GM12873 (cell line): ENCODE measurements around the gene XPC.

ENCODE experiments used
- TF ChIP-seq, protein P1 (sequence below): IDR thresholded peaks from 2 replicates; pipeline ENCODE4 v1.5.1; 2012; ENCODE audit warnings: low read depth, mild to moderate bottlenecking, moderate library complexity, low read length, control low read depth; ENCODE audit not compliant: insufficient read depth; ENCODE audit errors: missing control alignments

The XPC gene

DNA sequence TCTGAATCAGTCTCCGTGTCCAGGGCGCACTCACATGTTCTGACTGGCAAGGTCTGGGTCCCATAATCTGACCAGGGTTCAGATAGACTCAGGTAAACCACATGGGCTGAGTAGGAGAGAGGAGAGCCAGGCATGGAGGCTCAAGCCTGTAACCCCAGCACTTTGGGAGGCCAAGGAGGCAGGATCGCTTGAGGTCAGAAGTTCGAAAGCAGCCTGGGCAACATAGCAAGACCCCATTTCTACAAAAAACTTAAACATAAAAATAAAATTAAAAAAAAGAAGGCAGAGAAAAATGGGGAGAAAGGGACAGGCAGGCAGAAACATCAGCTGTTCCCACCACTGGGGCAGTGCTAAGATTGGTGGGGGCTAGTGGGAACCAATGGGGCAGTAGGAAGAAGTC is 48.2 kb downstream of the XPC start:
- TF ChIP-seq, protein P1, sequence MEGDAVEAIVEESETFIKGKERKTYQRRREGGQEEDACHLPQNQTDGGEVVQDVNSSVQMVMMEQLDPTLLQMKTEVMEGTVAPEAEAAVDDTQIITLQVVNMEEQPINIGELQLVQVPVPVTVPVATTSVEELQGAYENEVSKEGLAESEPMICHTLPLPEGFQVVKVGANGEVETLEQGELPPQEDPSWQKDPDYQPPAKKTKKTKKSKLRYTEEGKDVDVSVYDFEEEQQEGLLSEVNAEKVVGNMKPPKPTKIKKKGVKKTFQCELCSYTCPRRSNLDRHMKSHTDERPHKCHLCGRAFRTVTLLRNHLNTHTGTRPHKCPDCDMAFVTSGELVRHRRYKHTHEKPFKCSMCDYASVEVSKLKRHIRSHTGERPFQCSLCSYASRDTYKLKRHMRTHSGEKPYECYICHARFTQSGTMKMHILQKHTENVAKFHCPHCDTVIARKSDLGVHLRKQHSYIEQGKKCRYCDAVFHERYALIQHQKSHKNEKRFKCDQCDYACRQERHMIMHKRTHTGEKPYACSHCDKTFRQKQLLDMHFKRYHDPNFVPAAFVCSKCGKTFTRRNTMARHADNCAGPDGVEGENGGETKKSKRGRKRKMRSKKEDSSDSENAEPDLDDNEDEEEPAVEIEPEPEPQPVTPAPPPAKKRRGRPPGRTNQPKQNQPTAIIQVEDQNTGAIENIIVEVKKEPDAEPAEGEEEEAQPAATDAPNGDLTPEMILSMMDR = no peak

DNA sequence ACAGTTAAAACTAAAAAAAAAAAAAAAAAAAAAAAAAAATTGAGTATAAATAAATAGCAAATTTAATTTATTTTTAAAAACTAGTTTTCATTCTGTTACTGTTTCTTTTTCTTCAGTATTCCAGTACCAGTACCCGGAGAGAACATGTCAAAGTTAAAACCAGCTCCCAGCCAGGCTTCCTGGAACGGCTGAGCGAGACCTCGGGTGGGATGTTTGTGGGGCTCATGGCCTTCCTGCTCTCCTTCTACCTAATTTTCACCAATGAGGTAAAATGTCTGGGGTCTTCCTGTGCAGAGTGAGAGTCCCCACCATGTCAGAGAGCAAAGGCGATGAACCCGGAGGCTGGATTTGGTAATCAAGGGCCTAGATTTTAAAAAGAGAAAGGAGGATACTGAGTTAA is 49.1 kb downstream of the XPC start:
- TF ChIP-seq, protein P1 = no peak

DNA sequence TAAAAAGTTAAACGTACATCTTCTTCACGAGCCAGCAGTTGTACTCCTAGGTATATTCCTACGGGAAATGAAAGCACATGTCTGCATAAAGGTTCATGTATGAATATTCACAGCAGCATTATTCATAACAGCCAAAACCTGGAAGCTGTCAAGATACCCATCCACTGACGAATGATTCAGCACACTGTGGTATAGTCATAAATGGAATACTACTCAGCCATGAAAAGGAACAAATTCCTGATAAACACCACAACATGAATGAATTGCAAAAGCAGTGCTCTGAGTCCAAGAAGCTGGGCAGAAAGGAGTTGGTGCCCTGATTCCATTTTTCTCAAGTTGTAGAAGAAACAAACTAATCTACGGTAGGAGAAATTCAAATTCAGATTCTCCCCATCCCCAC is 49.7 kb downstream of the XPC start:
- TF ChIP-seq, protein P1 = no peak

DNA sequence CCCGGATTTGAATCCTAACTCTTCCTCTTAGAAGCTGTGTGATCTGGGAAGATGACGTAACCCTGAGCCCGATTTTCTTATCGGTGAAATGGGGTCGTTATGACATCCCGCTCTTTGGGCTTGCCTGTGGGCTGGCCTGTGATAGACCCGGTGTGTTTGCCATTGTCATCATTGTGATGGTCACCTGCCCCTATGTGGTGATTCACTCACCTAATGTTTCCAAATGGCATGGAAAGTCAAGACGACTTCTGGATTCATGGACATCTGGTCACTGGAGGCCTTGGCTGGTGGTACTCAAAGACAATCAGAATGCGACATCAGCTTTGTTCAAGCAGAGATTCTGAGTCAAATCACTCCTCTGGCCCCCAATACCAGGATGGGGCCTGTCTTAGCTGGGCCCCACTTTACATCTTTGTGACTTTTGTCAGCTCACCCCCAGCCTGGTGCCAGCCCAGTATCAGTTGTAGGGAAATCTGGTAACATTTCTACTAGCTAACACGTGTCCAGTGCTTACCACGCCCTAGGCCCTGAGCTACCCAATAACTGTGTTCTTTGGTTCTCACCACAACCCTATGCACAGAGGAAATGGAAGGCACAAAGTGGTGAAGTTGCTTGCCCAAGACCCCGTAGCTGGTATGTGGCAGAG is 50.8 kb downstream of the XPC start:
- TF ChIP-seq, protein P1 = no peak

DNA sequence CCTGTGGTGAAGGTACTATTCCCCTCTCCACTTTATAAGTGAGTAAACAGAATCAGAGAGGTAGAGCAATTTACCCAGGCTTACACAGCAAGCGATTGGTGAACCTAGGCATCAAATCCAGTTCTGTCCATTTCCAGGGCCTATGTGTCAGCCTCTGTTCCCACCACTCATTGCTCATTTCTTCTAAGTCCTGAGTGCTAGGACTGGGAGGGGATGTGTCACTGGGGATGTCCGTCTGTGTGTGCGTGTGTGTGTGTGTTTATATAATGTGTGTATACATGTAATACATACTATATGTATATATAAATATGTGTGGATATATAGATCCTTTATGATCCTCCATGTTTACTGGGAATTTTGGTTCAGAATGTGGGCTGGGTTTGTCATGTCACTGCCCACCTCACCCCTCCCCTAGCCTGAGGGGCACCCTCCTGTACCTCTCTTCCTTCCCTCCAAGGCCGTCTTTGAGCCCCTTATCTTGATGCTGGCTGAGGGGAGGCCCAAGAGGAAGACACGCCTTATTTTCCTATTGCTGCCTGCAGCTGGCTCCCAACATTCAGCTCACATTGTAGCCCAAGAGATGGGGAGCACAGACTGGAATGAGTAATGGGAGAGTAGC is 51.4 kb downstream of the XPC start:
- TF ChIP-seq, protein P1 = no peak

DNA sequence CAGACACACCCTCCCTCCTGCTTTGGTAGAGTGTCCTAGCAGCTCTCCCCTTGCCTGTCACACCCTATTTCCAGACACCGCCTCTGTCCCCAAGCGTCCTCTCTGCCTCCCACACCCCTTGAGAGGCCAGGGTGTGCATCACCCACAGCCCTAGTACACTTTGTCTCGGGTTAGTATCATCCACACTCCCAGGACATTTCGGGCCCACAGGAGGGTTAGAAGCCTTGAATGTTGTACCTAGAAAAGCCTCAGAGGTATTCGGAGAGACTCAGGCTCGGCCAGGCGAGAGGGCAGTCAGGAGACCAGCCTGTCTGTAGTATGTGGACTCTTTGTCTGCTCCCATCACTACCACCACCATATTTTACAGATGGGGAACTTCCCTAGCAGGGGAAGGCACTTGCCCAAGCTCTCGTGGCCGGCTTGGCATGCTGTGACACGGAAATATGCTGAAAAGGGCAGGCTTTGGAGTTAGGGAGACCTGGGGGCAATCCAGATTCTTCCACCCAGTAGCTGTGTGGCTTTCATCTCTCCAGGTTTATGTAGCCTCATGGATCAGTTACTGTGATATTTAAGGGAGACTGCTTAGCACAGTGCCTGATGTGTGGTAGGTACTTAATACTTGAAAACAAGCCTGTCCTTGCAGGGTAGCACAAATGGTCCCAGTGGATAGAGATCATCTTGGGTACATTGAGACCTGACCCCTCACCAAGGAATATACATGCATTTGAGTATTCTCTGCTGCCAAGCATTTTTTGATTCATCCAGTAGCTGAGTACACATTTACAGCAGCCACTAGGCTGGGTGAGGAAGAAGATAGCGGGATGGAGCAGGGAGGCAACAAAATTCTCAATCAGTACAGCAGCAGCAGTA is 52.1 kb downstream of the XPC start:
- TF ChIP-seq, protein P1 = no peak
